Urothelium cell line (cell line): ENCODE data around the gene ZBTB7C.

Experiments
- DNase-seq: peaks from one replicate; pipeline ENCODE4 v3.0.0; 2011; ENCODE audit warnings: low spot score, mixed read lengths
- FAIRE-seq: peaks from 2 replicates; lab custom pipeline; 2011; peaks lifted over from hg19 to GRCh38; lab: Jason Lieb, UNC

Gene ZBTB7C

GRCh38 chr18:48131042-48131441 is 278.1 kb downstream of the ZBTB7C start:
- FAIRE-seq (no peak), DNase-seq (no peak)

GRCh38 chr18:48129621-48130082 is 279.5 kb downstream of the ZBTB7C start:
- FAIRE-seq (no peak), DNase-seq (no peak)

- no peak for FAIRE-seq
- DNase-seq = no peak
These were observed 281.6 kb downstream of the ZBTB7C start for GRCh38 chr18:48127606-48128005.

- DNase-seq = no peak
- FAIRE-seq = no peak
These were observed 282.9 kb downstream of the ZBTB7C start for GRCh38 chr18:48126240-48126639.

- DNase-seq (no peak), FAIRE-seq (no peak)
These were observed 283.5 kb downstream of the ZBTB7C start for GRCh38 chr18:48125724-48126123.

GRCh38 chr18:48124857-48125626 is 284.1 kb downstream of the ZBTB7C start:
- DNase-seq (no peak), FAIRE-seq (no peak)

- no peak for DNase-seq
- no peak for FAIRE-seq
These were observed 285.2 kb downstream of the ZBTB7C start for GRCh38 chr18:48123941-48124340.

GRCh38 chr18:48123324-48123723 is 285.9 kb downstream of the ZBTB7C start:
- DNase-seq (no peak), FAIRE-seq (no peak)

- DNase-seq (no peak), FAIRE-seq (no peak)
These were observed 286.4 kb downstream of the ZBTB7C start for GRCh38 chr18:48122816-48123215.

GRCh38 chr18:48122376-48122775 is 286.8 kb downstream of the ZBTB7C start:
- DNase-seq = no peak
- no peak for FAIRE-seq

GRCh38 chr18:48121752-48122151 is 287.4 kb downstream of the ZBTB7C start:
- FAIRE-seq = no peak
- DNase-seq = no peak

GRCh38 chr18:48119204-48119603 is 290.0 kb downstream of the ZBTB7C start:
- FAIRE-seq = no peak

GRCh38 chr18:48116873-48117630 is 292.1 kb downstream of the ZBTB7C start:
- DNase-seq (no peak), FAIRE-seq (no peak)

More at GRCh38 chr18:48119204-48119603, 290.0 kb downstream of the ZBTB7C start:
- no peak for DNase-seq

- FAIRE-seq = no peak
- DNase-seq = no peak
These were observed 293.2 kb downstream of the ZBTB7C start for GRCh38 chr18:48116017-48116416.

GRCh38 chr18:48113691-48114090 is 295.5 kb downstream of the ZBTB7C start:
- DNase-seq (no peak), FAIRE-seq (no peak)

- no peak for FAIRE-seq
- DNase-seq = no peak
These were observed 297.6 kb downstream of the ZBTB7C start for GRCh38 chr18:48111587-48111986.

GRCh38 chr18:48110797-48111196 is 298.4 kb downstream of the ZBTB7C start:
- no peak for DNase-seq
- no peak for FAIRE-seq

- no peak for FAIRE-seq
- no peak for DNase-seq
These were observed 299.2 kb downstream of the ZBTB7C start for GRCh38 chr18:48109961-48110493.

GRCh38 chr18:48108136-48108535 is 301.0 kb downstream of the ZBTB7C start:
- no peak for DNase-seq
- FAIRE-seq = no peak

- no peak for FAIRE-seq
- DNase-seq = no peak
These were observed 302.0 kb downstream of the ZBTB7C start for GRCh38 chr18:48106976-48107781.

GRCh38 chr18:48106498-48106897 is 302.7 kb downstream of the ZBTB7C start:
- no peak for FAIRE-seq
- no peak for DNase-seq
